GM23338 (cell line): ENCODE measurements around the gene GGN. TPM values are rescaled to one million over a fixed set of nuclear protein-coding genes. Genes with fewer than 3 reads are reported as not detected.

Experiments used
- ATAC-seq: fragments of 200-7000 bp; cut with Tn5 transposase; 3 replicates; pipeline ENCODE4 v1.9.1; 2020
- DNase-seq: peaks from one replicate; pipeline ENCODE4 v3.0.0-alpha.2; 2015; ENCODE audit warnings: low spot score
- H2AFZ ChIP-seq: fragments of 200-600 bp; sonication (generic); 2 replicates; pipeline ENCODE4 v1.8.0; 2016; ENCODE audit warnings: antibody characterized with exemption, mild to moderate bottlenecking, moderate library complexity
- H3F3A ChIP-seq: fragments of 200-600 bp; sonication (generic); replicated peaks from 2 replicates; pipeline ENCODE4 v1.8.0; 2017; ENCODE audit warnings: antibody characterized with exemption, mixed run types, low read depth
- H3K27ac ChIP-seq: fragments of 200-600 bp; sonication (generic); 2 replicates; pipeline ENCODE4 v1.6.1; 2016; ENCODE audit warnings: low read depth
- H3K27me3 ChIP-seq: fragments of 200-600 bp; sonication (generic); 2 replicates; pipeline ENCODE4 v1.8.0; 2016; ENCODE audit warnings: mild to moderate bottlenecking, mixed run types, moderate library complexity; ENCODE audit not compliant: insufficient read depth
- H3K36me3 ChIP-seq: fragments of 200-600 bp; sonication (generic); 2 replicates; pipeline ENCODE4 v1.8.0; 2016; ENCODE audit warnings: mild to moderate bottlenecking; ENCODE audit not compliant: insufficient read depth
- H3K4me1 ChIP-seq: fragments of 200-600 bp; sonication (generic); 2 replicates; pipeline ENCODE4 v1.8.0; 2016; ENCODE audit warnings: mild to moderate bottlenecking, moderate library complexity; ENCODE audit not compliant: insufficient read depth
- H3K4me2 ChIP-seq: fragments of 200-600 bp; sonication (generic); 2 replicates; pipeline ENCODE4 v1.7.1; 2017; ENCODE audit warnings: mixed run types
- H3K4me3 ChIP-seq: fragments of 200-600 bp; sonication (generic); 2 replicates; pipeline ENCODE4 v1.6.1; 2016; ENCODE audit warnings: mixed run types
- H3K79me2 ChIP-seq: fragments of 200-600 bp; sonication (generic); replicated peaks from 2 replicates; pipeline ENCODE4 v1.8.0; 2017; ENCODE audit warnings: mild to moderate bottlenecking; ENCODE audit not compliant: insufficient read depth
- H3K9me2 ChIP-seq: fragments of 200-600 bp; sonication (generic); 2 replicates; pipeline ENCODE4 v1.8.0; 2017; ENCODE audit not compliant: insufficient read depth
- H4K20me1 ChIP-seq: fragments of 200-600 bp; sonication (generic); replicated peaks from 2 replicates; pipeline ENCODE4 v1.8.0; 2017; ENCODE audit warnings: mild to moderate bottlenecking; ENCODE audit not compliant: insufficient read depth
- H3K27ac Mint-ChIP-seq: 2 replicates; pipeline ENCODE4 v1.8.0; 2020; ENCODE audit warnings: inconsistent platforms, mild to moderate bottlenecking, moderate library complexity, mixed read lengths
- H3K27me3 Mint-ChIP-seq: 3 replicates; pipeline ENCODE4 v1.8.0; 2022; ENCODE audit warnings: low read depth, mild to moderate bottlenecking, moderate library complexity, mixed read lengths, inconsistent platforms; ENCODE audit not compliant: insufficient read depth, poor library complexity
- H3K36me3 Mint-ChIP-seq: 3 replicates; pipeline ENCODE4 v1.8.0; 2021; ENCODE audit warnings: low read depth, mild to moderate bottlenecking, inconsistent platforms, moderate library complexity, mixed read lengths
- H3K4me1 Mint-ChIP-seq: 3 replicates; pipeline ENCODE4 v1.8.0; 2020; ENCODE audit warnings: mild to moderate bottlenecking, inconsistent platforms, mixed read lengths
- H3K4me3 Mint-ChIP-seq: 3 replicates; pipeline ENCODE4 v1.8.0; 2021; ENCODE audit warnings: moderate library complexity, mild to moderate bottlenecking, inconsistent platforms, mixed read lengths
- H3K9me3 Mint-ChIP-seq: 3 replicates; pipeline ENCODE4 v1.8.0; 2020; ENCODE audit warnings: moderate library complexity, mild to moderate bottlenecking, inconsistent platforms, mixed read lengths
- CTCF ChIP-seq, 2 experiments: fragments of 200-600 bp in 1 of 2; sonication (generic) in 1 of 2; conservative IDR thresholded peaks; 2 replicates each; pipeline versions ENCODE4 v1.5.1 to v1.6.1; 2016 to 2017; ENCODE audit warnings: antibody characterized with exemption in 2 of 2, low read depth in 2 of 2, mild to moderate bottlenecking in 2 of 2, moderate library complexity in 1 of 2
- EZH2 ChIP-seq: fragments of 200-600 bp; sonication (generic); IDR thresholded peaks from one replicate; pipeline ENCODE4 v1.8.0; 2017; ENCODE audit warnings: antibody characterized with exemption, mild to moderate bottlenecking, low read depth; ENCODE audit not compliant: unreplicated experiment
- EZH2phosphoT487 ChIP-seq: fragments of 200-600 bp; sonication (generic); IDR thresholded peaks from one replicate; pipeline ENCODE4 v1.8.1; 2018; ENCODE audit warnings: antibody characterized with exemption; ENCODE audit not compliant: unreplicated experiment
- JUNB ChIP-seq: IDR thresholded peaks from one replicate; pipeline ENCODE4 v1.6.1; 2016; ENCODE audit warnings: antibody characterized with exemption; ENCODE audit not compliant: unreplicated experiment
- NANOG ChIP-seq: IDR thresholded peaks from 2 replicates; pipeline ENCODE4 v1.6.1; 2016; ENCODE audit warnings: antibody characterized with exemption, borderline replicate concordance
- ZNF114 ChIP-seq: fragments of 250-450 bp; sonication (Bioruptor Pico); IDR thresholded peaks from 2 replicates; pipeline ENCODE4 v1.5.0; 2020; ENCODE audit warnings: mild to moderate bottlenecking, moderate library complexity
- ZNF331 ChIP-seq: fragments of 250-450 bp; sonication (Bioruptor Pico); IDR thresholded peaks from 2 replicates; pipeline ENCODE4 v1.5.0; 2020; ENCODE audit warnings: low read depth, mild to moderate bottlenecking, moderate library complexity
- polyA plus RNA-seq: library from polyadenylated mRNA; unstranded; fragments of >200 nt; fragmentation: Nextera tagmentation; extraction: Ambion mirVana; gene quantifications from 2 replicates; pipeline ENCODE4 v1.2.1, GENCODE V29; 2016
- total RNA-seq: library from RNA; depleted of rRNA; stranded (reverse); fragments of >200 nt; shearing (Covaris generic); gene quantifications from 2 replicates; pipeline ENCODE4 v1.2.3, GENCODE V29; 2014
- TF ChIP-seq, protein P1 (sequence below): fragments of 250-450 bp; sonication (Bioruptor Pico); IDR thresholded peaks from 2 replicates; pipeline ENCODE4 v1.5.0; 2020; ENCODE audit warnings: mild to moderate bottlenecking, moderate library complexity

The GGN gene
- total and polyA plus RNA-seq, 2 experiments from 2014 or later, result 0.14 to 1.5 TPM

DNA sequence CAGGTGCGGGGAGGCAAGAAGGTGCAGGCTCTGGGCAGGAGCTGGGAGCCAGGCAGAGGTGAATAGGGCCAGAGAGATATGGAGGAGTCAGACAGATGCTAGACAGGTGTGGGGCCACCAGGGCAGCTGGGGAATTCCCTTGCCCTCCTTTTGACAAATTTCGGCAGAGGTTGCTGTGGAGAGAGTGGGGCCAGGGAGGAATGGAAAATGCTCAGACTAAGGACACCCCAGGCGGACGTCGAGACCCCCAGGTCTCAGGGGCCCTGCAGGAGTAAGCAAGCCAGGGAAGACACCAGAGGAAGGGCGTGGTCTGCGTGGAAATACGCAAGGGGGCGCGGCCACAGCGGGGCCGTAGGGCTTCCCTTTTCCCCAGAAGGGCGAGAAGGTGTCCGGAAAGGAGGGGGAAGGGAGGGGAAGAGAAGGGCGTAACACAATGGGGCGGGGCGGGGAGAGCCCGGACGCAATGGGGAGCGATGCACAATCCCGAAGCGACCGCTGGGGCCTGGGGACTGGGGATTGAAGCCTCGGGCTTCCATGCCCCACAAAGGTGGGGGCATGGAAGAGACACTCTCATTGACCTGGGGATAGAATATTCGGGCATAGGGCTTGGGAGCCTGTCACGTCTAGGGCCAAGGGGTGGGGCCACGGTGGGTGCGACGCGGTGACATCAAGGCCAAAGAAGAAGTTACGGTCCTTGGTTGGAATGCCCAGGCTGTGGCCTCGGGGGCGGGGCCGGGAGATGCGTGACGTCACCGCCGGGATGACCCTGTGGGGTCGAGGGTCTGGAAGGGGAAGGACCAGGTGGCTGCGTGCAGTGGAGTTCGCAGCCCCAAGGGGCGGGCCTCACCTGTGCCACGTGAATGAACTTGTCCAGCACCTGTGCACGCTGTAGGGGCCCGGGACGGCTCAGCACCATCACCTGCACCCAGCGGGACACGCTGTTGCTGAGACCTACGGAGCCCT, 30.0 kb upstream of the GGN start (continued):
- TF ChIP-seq CTCF (conservative IDR thresholded peaks at IDR 0.05; ENCODE audit: low read depth in 2 of 2) (0 out of 4 replicates have a peak, but pooled peaks have one; percentile 8 to 17), EZH2phosphoT487 (no peak), NANOG (no peak), ZNF331 (CRISPR knock-in tag) (no peak), EZH2 (no peak), ZNF114 (CRISPR knock-in tag) (no peak)

GRCh38 chr19:38417146-38417543, 29.3 kb upstream of the GGN start:
- H3K27ac Mint-ChIP-seq, result no peak overlapping the region
- Histone ChIP-seq H3K4me1 (peaks cover 6% of the 10 kb centered on the region; the same call in 1 of the 2 replicates), H3K79me2 (no peaks in the 10 kb centered on the region), H3F3A (0 out of 2 replicates have a peak, but pooled peaks cover 13% of the 10 kb centered on the region), H3K27me3 (peaks cover 10% of the 10 kb centered on the region; the same call in 1 of the 2 replicates), H2AFZ (peak overlapping the region; percentile 98; the same call in 1 of the 2 replicates), H3K4me3 (peak overlapping the region; percentile 66), H3K9me2 (no peaks in the 10 kb centered on the region), H3K27ac (no peak overlapping the region), H4K20me1 (no peaks in the 10 kb centered on the region), H3K36me3 (no peaks in the 10 kb centered on the region), H3K4me2 (peak overlapping the region; percentile 87)
- ATAC-seq (no peak), DNase-seq (no peak)
- H3K4me1 Mint-ChIP-seq, result peaks cover 12% of the 10 kb centered on the region
- TF ChIP-seq JUNB, result no peak
- H3K9me3 Mint-ChIP-seq, result no peaks in the 10 kb centered on the region
- H3K4me3 Mint-ChIP-seq, result peak overlapping the region; percentile 80
- no peaks in the 10 kb centered on the region; the same call in 2 of the 3 replicates for H3K36me3 Mint-ChIP-seq
- H3K27me3 Mint-ChIP-seq, result peaks cover 25% of the 10 kb centered on the region

GRCh38 chr19:38413416-38413815, 25.6 kb upstream of the GGN start:
- Histone ChIP-seq H3K9me2 (no peaks in the 10 kb centered on the region), H4K20me1 (no peaks in the 10 kb centered on the region), H3K4me1 (peaks cover 6% of the 10 kb centered on the region; the same call in 1 of the 2 replicates), H3K27ac (no peak overlapping the region), H3K79me2 (no peaks in the 10 kb centered on the region), H3K4me3 (no peak overlapping the region), H3K27me3 (peaks cover 1% of the 10 kb centered on the region; the same call in 1 of the 2 replicates), H3K4me2 (no peak overlapping the region), H2AFZ (no peak overlapping the region), H3K36me3 (no peaks in the 10 kb centered on the region), H3F3A (0 out of 2 replicates have a peak, but pooled peaks cover 6% of the 10 kb centered on the region)
- DNase-seq (no peak), ATAC-seq (no peak)
- no peak for TF ChIP-seq EZH2phosphoT487
- TF ChIP-seq EZH2, result no peak
- TF ChIP-seq, protein P1, sequence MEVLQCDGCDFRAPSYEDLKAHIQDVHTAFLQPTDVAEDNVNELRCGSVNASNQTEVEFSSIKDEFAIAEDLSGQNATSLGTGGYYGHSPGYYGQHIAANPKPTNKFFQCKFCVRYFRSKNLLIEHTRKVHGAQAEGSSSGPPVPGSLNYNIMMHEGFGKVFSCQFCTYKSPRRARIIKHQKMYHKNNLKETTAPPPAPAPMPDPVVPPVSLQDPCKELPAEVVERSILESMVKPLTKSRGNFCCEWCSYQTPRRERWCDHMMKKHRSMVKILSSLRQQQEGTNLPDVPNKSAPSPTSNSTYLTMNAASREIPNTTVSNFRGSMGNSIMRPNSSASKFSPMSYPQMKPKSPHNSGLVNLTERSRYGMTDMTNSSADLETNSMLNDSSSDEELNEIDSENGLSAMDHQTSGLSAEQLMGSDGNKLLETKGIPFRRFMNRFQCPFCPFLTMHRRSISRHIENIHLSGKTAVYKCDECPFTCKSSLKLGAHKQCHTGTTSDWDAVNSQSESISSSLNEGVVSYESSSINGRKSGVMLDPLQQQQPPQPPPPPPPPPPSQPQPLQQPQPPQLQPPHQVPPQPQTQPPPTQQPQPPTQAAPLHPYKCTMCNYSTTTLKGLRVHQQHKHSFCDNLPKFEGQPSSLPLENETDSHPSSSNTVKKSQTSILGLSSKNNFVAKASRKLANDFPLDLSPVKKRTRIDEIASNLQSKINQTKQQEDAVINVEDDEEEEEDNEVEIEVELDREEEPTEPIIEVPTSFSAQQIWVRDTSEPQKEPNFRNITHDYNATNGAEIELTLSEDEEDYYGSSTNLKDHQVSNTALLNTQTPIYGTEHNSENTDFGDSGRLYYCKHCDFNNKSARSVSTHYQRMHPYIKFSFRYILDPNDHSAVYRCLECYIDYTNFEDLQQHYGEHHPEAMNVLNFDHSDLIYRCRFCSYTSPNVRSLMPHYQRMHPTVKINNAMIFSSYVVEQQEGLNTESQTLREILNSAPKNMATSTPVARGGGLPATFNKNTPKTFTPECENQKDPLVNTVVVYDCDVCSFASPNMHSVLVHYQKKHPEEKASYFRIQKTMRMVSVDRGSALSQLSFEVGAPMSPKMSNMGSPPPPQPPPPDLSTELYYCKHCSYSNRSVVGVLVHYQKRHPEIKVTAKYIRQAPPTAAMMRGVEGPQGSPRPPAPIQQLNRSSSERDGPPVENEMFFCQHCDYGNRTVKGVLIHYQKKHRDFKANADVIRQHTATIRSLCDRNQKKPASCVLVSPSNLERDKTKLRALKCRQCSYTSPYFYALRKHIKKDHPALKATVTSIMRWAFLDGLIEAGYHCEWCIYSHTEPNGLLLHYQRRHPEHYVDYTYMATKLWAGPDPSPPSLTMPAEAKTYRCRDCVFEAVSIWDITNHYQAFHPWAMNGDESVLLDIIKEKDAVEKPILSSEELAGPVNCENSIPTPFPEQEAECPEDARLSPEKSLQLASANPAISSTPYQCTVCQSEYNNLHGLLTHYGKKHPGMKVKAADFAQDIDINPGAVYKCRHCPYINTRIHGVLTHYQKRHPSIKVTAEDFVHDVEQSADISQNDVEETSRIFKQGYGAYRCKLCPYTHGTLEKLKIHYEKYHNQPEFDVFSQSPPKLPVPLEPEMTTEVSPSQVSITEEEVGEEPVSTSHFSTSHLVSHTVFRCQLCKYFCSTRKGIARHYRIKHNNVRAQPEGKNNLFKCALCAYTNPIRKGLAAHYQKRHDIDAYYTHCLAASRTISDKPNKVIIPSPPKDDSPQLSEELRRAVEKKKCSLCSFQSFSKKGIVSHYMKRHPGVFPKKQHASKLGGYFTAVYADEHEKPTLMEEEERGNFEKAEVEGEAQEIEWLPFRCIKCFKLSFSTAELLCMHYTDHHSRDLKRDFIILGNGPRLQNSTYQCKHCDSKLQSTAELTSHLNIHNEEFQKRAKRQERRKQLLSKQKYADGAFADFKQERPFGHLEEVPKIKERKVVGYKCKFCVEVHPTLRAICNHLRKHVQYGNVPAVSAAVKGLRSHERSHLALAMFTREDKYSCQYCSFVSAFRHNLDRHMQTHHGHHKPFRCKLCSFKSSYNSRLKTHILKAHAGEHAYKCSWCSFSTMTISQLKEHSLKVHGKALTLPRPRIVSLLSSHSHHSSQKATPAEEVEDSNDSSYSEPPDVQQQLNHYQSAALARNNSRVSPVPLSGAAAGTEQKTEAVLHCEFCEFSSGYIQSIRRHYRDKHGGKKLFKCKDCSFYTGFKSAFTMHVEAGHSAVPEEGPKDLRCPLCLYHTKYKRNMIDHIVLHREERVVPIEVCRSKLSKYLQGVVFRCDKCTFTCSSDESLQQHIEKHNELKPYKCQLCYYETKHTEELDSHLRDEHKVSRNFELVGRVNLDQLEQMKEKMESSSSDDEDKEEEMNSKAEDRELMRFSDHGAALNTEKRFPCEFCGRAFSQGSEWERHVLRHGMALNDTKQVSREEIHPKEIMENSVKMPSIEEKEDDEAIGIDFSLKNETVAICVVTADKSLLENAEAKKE (CRISPR knock-in tag), result no peak
- Mint-ChIP-seq H3K27me3 (peaks cover 12% of the 10 kb centered on the region), H3K4me1 (peaks cover 9% of the 10 kb centered on the region), H3K27ac (no peak overlapping the region), H3K9me3 (no peaks in the 10 kb centered on the region), H3K36me3 (peaks cover 2% of the 10 kb centered on the region; the same call in 1 of the 3 replicates), H3K4me3 (no peak overlapping the region)
